ENCODE data around the gene FAM168A. TPM values are rescaled to one million over a fixed set of nuclear protein-coding genes. Genes with fewer than 3 reads are reported as not detected.

The FAM168A gene
- total RNA-seq, 1 experiment from 2014 or later, result 62.8 TPM

GRCh38 chr11:73469401-73469800 is 128.5 kb downstream of the FAM168A start:
- no peaks in the 10 kb centered on the region for H3K9me3 ChIP-seq (ENCODE audit: control insufficient read depth, insufficient read depth, low read depth, low read length)
- no peak overlapping the region for H3K27ac ChIP-seq (ENCODE audit: low read length)
- no peak for DNase-seq (ENCODE audit: low read depth, low spot score)
- ChIA-PET CTCF (no interaction called here), POLR2A (no interaction called here)
- ATAC-seq, result no peak
- H3K27me3 ChIP-seq (ENCODE audit: control insufficient read depth, insufficient read depth, low read length), result no peaks in the 10 kb centered on the region
- BruUV-seq (replicated peaks), result no TSS peak
- in situ Hi-C loops (cut with HindIII; ENCODE audit: low pct_unique_long_range_greater_than_20kb, low sequenced_read_pairs) (no loop called here), intact Hi-C loops (cut with micrococcal nuclease; ENCODE audit: unreplicated experiment) (no loop called here)
- H3K4me3 ChIP-seq (ENCODE audit: low read depth in 2 of 2, low read length in 2 of 2), result no peak overlapping the region
- TF ChIP-seq CTCF (IDR thresholded peaks at IDR 0.05), result no peak
- no peak for TF ChIP-seq POLR2AphosphoS5 (IDR thresholded peaks at IDR 0.05; ENCODE audit: low read depth, low read length)
- TF ChIP-seq TCF7L2 (IDR thresholded peaks at IDR 0.05; ENCODE audit: low read depth, low read length), result no peak
- no peak for TF ChIP-seq REST (IDR thresholded peaks at IDR 0.05; ENCODE audit: insufficient read depth in 1 of 2, low read depth in 2 of 2, low read length in 1 of 2)
- TF ChIP-seq SIN3A (IDR thresholded peaks at IDR 0.05; ENCODE audit: borderline replicate concordance, insufficient read depth, low read depth, low read length), result no peak
- no peaks in the 10 kb centered on the region for H3K4me1 ChIP-seq (ENCODE audit: control insufficient read depth, insufficient read depth, low read length)
- no peaks in the 10 kb centered on the region for H3K36me3 ChIP-seq (ENCODE audit: control insufficient read depth, insufficient read depth, low read length)

- no peak for ATAC-seq
- POLR2A ChIA-PET, result no interaction called here
- Histone ChIP-seq H3K4me1 (ENCODE audit: control insufficient read depth, insufficient read depth, low read length) (no peaks in the 10 kb centered on the region), H3K36me3 (ENCODE audit: control insufficient read depth, insufficient read depth, low read length) (no peaks in the 10 kb centered on the region), H3K27me3 (ENCODE audit: control insufficient read depth, insufficient read depth, low read length) (no peaks in the 10 kb centered on the region), H3K27ac (ENCODE audit: low read length) (no peak overlapping the region), H3K4me3 (ENCODE audit: low read depth in 2 of 2, low read length in 2 of 2) (no peak overlapping the region), H3K9me3 (ENCODE audit: control insufficient read depth, insufficient read depth, low read depth, low read length) (no peaks in the 10 kb centered on the region)
- DNase-seq (ENCODE audit: low read depth, low spot score), result no peak
- TF ChIP-seq POLR2AphosphoS5 (IDR thresholded peaks at IDR 0.05; ENCODE audit: low read depth, low read length) (no peak), TCF7L2 (IDR thresholded peaks at IDR 0.05; ENCODE audit: low read depth, low read length) (no peak), REST (IDR thresholded peaks at IDR 0.05; ENCODE audit: insufficient read depth in 1 of 2, low read depth in 2 of 2, low read length in 1 of 2) (no peak), CTCF (IDR thresholded peaks at IDR 0.05) (no peak), SIN3A (IDR thresholded peaks at IDR 0.05; ENCODE audit: borderline replicate concordance, insufficient read depth, low read depth, low read length) (no peak)
- intact Hi-C loops (cut with micrococcal nuclease; ENCODE audit: unreplicated experiment), result no loop called here
- CTCF ChIA-PET, result interaction anchor here (0.6 kb wide), 1 partner anchor 67 kb away, joined by 4 read pairs; no protein-coding TSS in a partner anchor
- in situ Hi-C loops (cut with HindIII; ENCODE audit: low pct_unique_long_range_greater_than_20kb, low sequenced_read_pairs), result no loop called here
- BruUV-seq (replicated peaks), result no TSS peak
Observed at GRCh38 chr11:73468590-73469161, 129.2 kb downstream of the FAM168A start.
